ENCODE results near the gene ICAM4. TPM values are rescaled to one million over a fixed set of nuclear protein-coding genes. Genes with fewer than 3 reads are reported as not detected.

ICAM4 gene
- total and polyA plus RNA-seq, 8 donors = 0.56 to 1.9 (median 0.85) TPM; not detected in 5

GRCh38 chr19:10332158-10332964 is 45.6 kb downstream of the ICAM4 start:
- Histone ChIP-seq H3K4me3 (peak overlapping the region; percentile 81 to 83 (median 82)), H3K36me3 (peaks cover 32 to 39% (median 33%) of the 10 kb centered on the region in 4 donors), H3K27me3 (no peaks in the 10 kb centered on the region), H3K9me3 (no peaks in the 10 kb centered on the region), H3K4me1 (peaks cover 17 to 40% (median 37%) of the 10 kb centered on the region in 4 donors), H3K27ac (peak overlapping the region in 4 of 5 donors; percentile 88 to 96 (median 92))
- no peak for TF ChIP-seq CTCF (IDR thresholded peaks at IDR 0.05)
- no peak for TF ChIP-seq EP300 (IDR thresholded peaks at IDR 0.05)
- no peak for TF ChIP-seq POLR2A (IDR thresholded peaks at IDR 0.05)
- TF ChIP-seq POLR2AphosphoS5 (IDR thresholded peaks at IDR 0.05) = no peak
- DNase-seq = peak in 1 of 2 donors; percentile 55
- intact Hi-C loops (cut with DNase I; ENCODE audit: low total_unique reads) = no loop called here
- WGBS, 5 donors = 27 to 31% (median 28%) methylated on average over 12 to 18 of the region's 18 CpGs

- peak within 1 kb of the TSS; percentile 88 to 96 (median 90) for H3K27ac ChIP-seq
- DNase-seq = peak; percentile 99 to 100
- H3K27me3 ChIP-seq = no peaks in the 10 kb centered on the region
- H3K4me3 ChIP-seq = peak within 1 kb of the TSS; percentile 81 to 83 (median 82)
- no peaks in the 10 kb centered on the region for H3K9me3 ChIP-seq
- WGBS, 5 donors = 0 to 1% (median 0%) methylated on average over 44 to 82 of the region's 82 CpGs
- H3K36me3 ChIP-seq = peaks cover 24 to 31% (median 25%) of the 10 kb centered on the region in 4 donors
- peaks cover 17 to 40% (median 37%) of the 10 kb centered on the region in 4 donors for H3K4me1 ChIP-seq
- intact Hi-C loops (cut with DNase I; ENCODE audit: low total_unique reads) = no loop called here
- TF ChIP-seq POLR2A (IDR thresholded peaks at IDR 0.05) (no peak), CTCF (IDR thresholded peaks at IDR 0.05) (no peak), EP300 (IDR thresholded peaks at IDR 0.05) (peak; percentile 27), POLR2AphosphoS5 (IDR thresholded peaks at IDR 0.05) (peak; percentile 37 to 84 (median 78))
Observed at GRCh38 chr19:10332965-10333757, 46.4 kb downstream of the ICAM4 start, which contains the start of gene RAVER1. TSS of gene RAVER1 (minus strand) at chr19:10333529. CDS start at chr19:10333507, 22 bp downstream.

GRCh38 chr19:10333758-10334587 is 47.2 kb downstream of the ICAM4 start:
- WGBS, 5 donors = 4 to 18% (median 11%) methylated on average over 25 to 44 of the region's 44 CpGs
- TF ChIP-seq POLR2A (IDR thresholded peaks at IDR 0.05) (no peak), CTCF (IDR thresholded peaks at IDR 0.05) (no peak), EP300 (IDR thresholded peaks at IDR 0.05) (no peak), POLR2AphosphoS5 (IDR thresholded peaks at IDR 0.05) (no peak)
- Histone ChIP-seq H3K27me3 (no peaks in the 10 kb centered on the region), H3K27ac (peak overlapping the region; percentile 88 to 96 (median 90)), H3K4me1 (peaks cover 17 to 40% (median 37%) of the 10 kb centered on the region in 4 donors), H3K9me3 (no peaks in the 10 kb centered on the region), H3K36me3 (peaks cover 16 to 23% (median 17%) of the 10 kb centered on the region in 4 donors), H3K4me3 (peak overlapping the region; percentile 81 to 83 (median 82))
- intact Hi-C loops (cut with DNase I; ENCODE audit: low total_unique reads) = no loop called here
- DNase-seq = no peak

Measured in stomach (tissue), 9 donors.